GM21717 (cell line): Measurements from ENCODE around the gene SLAIN2.

Experiments
- ATAC-seq: cut with Tn5 transposase; IDR thresholded peaks from one replicate; pipeline ENCODE4 v1.9.1; 2021; ENCODE audit warnings: mild to moderate bottlenecking, moderate library complexity; ENCODE audit not compliant: unreplicated experiment

Gene SLAIN2

GRCh38 chr4:48369248-48369647 is 27.9 kb downstream of the SLAIN2 start:
- ATAC-seq = no peak

GRCh38 chr4:48369771-48370170 is 28.4 kb downstream of the SLAIN2 start:
- ATAC-seq = no peak

DNA sequence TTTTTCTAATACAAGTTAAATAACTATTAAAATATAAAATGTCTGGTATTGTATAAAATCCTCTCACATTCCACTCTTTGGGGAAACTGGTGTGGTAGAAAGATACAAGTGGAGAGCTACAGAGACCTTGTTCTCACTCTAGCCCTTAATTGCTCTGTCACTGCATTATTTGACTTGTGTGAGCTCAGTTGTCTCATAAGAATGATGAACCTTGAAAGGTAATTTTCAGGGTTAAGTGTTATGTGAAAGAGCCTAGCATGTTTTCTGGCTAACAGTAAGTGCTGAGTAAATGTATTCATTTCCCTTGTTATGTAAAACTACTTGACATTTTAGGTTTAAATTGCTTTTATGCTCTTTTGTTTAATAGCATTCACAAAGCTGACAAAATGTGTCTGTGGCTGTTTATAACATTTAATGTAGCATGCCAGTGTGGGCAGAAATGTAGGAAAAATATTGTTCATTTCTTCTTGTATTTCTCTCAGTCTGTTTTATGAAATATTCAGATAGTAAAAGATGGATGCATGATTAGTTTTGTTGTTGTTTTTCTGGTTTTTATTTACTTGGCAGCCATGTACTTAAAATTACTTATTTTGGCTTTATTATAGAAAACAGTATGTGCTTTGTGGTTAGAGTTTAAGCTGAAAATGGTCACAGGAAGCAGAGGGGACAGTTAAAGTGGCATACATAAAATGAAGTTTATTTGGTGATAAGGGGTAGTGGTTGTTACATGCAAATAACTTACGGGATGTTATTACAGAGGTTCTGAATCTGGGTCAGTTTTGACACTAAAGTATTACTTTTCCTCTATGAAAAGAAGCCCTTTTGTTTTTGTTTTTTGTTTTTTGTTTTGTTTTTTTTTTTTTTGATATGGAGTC is 29.2 kb downstream of the SLAIN2 start:
- no peak for ATAC-seq

DNA sequence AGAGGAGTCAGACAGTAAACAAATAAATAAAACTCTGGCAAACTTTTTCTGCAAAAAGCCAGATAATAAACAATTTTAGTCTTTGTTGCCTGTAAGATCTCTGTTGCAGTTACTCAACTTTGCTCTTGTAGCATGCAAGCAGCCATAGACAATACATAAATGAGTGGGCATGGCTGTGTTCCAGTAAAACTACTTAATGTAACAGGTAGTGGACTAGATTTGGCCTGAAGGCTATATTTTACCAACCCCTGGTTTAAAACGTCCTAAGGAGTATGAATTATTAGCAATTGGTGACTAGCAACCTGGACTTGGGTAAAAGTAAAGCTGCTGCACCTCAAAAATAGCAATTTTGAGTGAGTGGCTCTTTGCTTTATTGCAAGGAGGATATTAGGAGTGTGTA is 30.9 kb downstream of the SLAIN2 start:
- ATAC-seq = no peak

DNA sequence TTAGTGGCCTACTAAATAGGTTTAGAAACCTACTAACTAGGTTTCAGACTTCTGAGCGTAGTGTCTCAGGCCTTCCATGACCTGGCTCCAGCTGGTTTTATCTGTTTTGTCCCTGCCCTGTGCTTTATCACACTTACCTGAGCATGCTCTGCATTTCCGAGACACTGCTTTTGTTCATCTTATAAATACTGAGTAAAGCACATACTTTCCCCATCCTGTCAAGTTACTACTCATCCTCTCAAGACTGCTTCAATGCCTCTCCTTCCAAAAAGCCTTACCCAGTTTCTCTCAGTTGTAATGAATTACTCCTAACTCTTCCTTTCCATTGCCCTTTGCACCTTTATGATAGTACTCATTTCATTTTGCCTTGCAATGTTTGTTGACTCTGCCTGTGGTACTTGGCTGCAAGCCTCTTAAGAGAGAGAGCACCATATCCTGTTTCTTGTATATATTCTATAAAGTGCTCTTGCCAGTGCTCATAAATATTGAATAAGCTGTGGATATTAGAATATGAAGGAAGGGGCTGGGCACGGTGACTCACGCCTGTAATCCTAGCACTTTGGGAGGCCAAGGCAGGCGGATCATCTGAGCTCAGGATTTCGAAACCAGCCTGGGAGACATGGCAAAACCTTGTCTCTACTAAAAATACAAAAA is 34.4 kb downstream of the SLAIN2 start:
- no peak for ATAC-seq

DNA sequence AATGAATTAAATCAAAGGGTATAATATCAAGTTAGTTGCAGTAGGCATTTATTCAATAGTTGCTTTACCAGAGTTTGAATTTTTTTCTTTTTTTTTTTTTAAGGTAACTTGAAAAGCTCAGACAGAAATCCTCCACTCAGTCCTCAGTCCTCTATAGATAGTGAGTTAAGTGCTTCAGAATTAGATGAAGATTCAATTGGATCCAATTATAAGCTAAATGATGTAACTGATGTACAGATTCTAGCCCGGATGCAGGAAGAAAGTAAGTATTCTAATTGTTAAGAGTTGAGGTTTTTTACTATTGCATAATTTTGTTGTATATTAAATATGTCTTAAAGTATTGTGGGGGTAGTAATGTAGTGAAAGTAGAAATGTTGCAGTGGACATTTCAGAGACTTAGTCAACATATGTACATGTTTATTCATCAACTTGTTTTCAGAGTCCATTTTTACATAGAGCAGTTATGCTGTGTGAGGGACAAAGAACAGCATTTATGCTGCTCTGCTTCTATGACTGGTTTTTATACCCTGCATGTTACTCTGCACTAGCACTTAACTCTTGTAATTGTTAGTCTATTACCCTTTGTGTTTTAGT is 38.4 kb downstream of the SLAIN2 start:
- no peak for ATAC-seq

DNA sequence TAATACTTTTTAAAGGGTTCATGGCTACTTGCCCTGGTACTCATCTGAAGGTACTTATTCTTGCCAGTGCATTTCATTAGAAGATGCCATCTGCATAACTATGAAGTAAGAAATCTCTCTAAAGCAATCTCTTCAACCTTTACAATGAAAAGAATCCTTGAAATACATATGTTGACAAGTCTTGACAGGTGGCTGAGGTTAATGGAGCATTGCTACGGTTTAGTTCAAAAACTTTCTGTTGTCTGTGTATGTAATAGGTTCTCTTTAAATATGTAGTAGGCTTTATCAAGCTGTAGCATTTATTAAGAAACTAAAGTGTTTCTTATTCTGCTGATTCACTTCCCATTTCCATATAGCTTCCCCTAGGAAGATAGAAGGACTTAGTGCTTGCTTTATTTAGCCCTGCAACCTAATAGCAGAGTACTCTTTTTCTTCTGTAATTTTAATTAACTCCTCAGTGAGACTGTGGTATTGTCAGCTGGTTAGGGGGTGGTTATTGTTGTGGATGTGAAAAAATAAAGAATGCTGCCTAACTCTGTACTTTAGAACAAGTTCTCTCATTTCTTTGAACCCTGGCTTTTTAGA is 39.3 kb downstream of the SLAIN2 start:
- ATAC-seq = no peak

GRCh38 chr4:48388525-48389154 is 47.3 kb downstream of the SLAIN2 start:
- ATAC-seq = no peak

DNA sequence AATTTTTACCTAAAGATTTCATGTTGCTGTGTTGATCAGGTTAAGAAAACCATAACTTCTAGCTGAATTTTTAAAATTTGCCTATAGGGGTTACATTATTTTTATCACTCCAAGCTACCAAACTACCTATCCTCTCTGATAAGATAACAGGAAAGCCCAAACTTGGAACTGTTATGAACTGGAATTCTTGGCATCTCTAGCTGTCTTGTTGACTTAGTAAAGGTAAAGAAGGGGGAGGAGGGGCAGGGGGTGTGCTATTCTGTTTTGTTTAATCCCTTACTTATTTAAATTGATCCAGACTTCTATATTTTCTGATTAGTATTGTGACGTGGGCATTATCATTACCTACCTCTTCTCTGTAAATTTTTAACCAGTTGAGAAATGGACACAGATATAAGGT is 54.7 kb downstream of the SLAIN2 start:
- no peak for ATAC-seq

- no peak for ATAC-seq
Measured at GRCh38 chr4:48400416-48400815, 59.1 kb downstream of the SLAIN2 start.

DNA sequence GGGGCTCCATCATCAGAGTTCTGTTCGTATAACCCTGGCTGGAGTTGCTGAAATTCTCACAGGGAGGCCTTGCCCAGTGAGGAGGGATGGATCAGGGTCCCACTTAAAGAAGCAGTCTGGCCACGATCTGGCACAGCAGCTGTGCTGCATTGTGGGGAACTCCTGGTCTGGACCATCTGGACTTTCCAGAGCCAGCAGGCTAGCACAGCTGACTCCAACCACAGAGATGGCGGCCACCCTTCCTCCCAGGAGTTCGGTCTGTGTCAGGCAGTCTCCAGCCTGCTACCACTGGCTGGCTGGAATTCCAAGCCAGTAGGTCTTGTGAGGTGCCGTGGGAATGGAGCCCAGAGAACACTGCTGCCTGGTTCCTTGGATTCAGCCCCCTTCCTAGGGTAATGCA is 62.0 kb downstream of the SLAIN2 start:
- ATAC-seq = no peak

GRCh38 chr4:48403779-48404178 is 62.5 kb downstream of the SLAIN2 start:
- no peak for ATAC-seq

- ATAC-seq = no peak
Measured at GRCh38 chr4:48405924-48406323, 64.6 kb downstream of the SLAIN2 start.

GRCh38 chr4:48409203-48409602 is 67.9 kb downstream of the SLAIN2 start:
- ATAC-seq = no peak

DNA sequence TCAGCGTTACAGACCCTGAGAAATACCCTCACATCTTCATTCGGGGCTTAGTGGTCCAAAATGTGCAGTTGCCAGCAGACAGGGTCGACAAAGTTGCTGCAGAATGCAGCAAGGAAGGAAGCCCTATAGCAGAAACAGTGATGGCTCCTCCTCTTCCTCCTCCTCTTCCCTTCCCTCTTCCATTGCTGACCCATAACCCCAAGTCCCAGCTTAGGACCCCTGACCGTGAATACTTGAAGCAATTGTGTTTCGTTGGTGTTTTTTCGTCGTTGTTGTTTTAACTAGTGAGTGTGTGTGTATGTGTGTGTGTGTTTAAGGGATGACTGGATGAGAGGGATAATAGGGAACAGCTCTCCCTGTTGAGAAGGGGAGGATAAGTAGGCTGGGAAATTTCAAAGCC is 69.5 kb downstream of the SLAIN2 start:
- no peak for ATAC-seq

DNA sequence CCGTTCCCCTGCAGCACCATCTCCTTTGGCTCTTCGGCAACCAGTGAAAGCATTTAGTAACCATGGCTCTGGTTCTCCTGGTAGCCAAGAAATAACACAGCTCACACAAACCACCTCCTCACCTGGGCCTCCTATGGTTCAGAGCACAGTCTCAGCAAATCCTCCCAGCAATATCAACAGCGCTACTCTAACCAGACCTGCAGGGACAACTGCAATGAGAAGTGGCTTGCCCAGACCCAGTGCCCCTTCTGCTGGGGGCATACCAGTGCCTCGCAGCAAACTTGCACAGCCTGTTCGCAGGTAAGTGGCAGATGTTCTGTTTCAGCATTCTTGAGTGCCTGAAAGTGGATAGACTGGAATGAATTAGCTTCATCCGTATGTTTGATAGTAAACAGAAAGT is 78.8 kb downstream of the SLAIN2 start:
- ATAC-seq = no peak

- no peak for ATAC-seq
Measured at GRCh38 chr4:48421101-48421500, 79.8 kb downstream of the SLAIN2 start.

GRCh38 chr4:48428926-48429325 is 87.6 kb downstream of the SLAIN2 start:
- no peak for ATAC-seq

- no peak for ATAC-seq
Measured at GRCh38 chr4:48429709-48430474, 88.6 kb downstream of the SLAIN2 start.

GRCh38 chr4:48431401-48431800 is 90.1 kb downstream of the SLAIN2 start:
- no peak for ATAC-seq
